Activated CD4-positive, alpha-beta T cell treated with anti-CD3 and anti-CD28 coated beads, Interleukin-2, amount 50 U/mL, for 48 hours (primary cell): Measurements from ENCODE around the gene HHATL.
A peak's percentile ranks its signal among the peaks of the same experiment; 100 is the strongest.

ENCODE experiments used
- DNase-seq, 2 experiments: peaks; one replicate each; pipeline ENCODE4 v3.0.0-alpha.2; 2020

The HHATL gene, protein sequence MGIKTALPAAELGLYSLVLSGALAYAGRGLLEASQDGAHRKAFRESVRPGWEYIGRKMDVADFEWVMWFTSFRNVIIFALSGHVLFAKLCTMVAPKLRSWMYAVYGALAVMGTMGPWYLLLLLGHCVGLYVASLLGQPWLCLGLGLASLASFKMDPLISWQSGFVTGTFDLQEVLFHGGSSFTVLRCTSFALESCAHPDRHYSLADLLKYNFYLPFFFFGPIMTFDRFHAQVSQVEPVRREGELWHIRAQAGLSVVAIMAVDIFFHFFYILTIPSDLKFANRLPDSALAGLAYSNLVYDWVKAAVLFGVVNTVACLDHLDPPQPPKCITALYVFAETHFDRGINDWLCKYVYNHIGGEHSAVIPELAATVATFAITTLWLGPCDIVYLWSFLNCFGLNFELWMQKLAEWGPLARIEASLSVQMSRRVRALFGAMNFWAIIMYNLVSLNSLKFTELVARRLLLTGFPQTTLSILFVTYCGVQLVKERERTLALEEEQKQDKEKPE

GRCh38 chr3:42702066-42702951 lies at the start of gene HHATL:
Gene HHATL, minus strand, starts transcription at chr3:42702798. Its CDS starts 1,972 bp downstream, at chr3:42700826.
- DNase-seq = no peak

- DNase-seq = no peak
Measured at GRCh38 chr3:42751609-42752008, 49.0 kb upstream of the HHATL start.

DNA sequence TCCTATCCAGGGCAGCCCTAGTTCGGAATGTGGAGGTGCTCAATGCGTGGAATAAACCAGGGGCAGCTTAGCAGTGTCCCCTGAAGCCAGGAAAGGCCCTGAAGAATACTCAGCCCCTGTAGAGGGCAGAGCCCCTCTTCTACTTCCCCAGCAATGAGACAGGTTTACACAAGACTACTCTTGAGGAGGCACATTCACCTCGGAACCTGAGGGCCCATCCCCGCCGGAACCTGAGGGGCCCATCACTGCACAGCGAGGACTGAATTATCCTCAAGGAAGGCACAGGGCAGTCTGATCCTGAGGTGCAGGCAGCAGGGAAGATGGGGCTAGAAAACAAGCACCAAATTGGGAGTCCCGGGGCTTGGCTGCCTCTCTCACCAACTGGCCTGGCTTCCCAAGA lies 48.2 kb upstream of the HHATL start:
- DNase-seq = no peak

DNA sequence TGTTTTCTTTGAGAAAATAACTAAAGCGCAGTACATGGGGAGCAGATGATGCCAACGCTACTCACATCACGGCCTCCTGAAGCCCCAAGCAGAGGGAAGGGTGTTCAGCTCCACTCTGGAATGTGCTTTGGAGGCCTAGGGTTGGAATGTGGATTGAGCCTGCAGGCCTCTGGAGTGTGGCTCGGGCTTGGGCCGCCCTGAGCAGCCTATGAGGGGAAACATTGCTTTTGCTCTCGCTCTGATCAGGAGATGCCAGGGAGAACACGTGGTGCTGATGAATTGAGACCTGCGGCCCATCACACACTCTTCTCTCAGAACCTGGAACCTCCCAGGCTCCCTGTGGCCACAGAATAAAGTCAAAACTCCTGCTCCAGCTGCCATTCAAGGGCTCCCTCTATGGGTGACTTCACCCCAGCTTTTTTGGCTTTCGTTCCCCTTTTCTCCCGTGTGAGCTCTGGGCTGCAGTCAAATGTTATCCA lies 47.2 kb upstream of the HHATL start:
- DNase-seq = peak; percentile 5 to 10

GRCh38 chr3:42749025-42749752 lies 46.6 kb upstream of the HHATL start:
- no peak for DNase-seq

DNA sequence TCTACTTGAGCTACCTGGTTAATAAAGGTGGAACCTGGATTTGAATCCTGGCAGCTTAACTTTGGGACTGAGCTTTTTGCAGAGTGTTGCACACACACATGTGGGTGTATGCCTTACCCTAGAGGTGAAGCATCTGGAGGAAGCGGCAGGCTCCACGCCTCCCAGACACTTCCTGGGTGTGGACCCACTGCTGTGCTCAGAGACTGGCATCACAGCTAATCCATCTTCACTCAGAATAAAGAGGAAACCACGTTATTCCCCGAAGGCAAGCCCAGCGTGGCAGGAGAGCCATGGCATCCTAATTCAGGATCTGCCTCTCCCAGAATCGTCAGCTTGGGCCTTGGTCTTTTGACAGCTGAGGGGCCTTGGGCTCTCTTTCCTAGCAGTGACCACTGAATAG lies 45.0 kb upstream of the HHATL start:
- DNase-seq = peak; percentile 8 to 29

- no peak for DNase-seq
Measured at GRCh38 chr3:42746455-42747450, 44.2 kb upstream of the HHATL start.

DNA sequence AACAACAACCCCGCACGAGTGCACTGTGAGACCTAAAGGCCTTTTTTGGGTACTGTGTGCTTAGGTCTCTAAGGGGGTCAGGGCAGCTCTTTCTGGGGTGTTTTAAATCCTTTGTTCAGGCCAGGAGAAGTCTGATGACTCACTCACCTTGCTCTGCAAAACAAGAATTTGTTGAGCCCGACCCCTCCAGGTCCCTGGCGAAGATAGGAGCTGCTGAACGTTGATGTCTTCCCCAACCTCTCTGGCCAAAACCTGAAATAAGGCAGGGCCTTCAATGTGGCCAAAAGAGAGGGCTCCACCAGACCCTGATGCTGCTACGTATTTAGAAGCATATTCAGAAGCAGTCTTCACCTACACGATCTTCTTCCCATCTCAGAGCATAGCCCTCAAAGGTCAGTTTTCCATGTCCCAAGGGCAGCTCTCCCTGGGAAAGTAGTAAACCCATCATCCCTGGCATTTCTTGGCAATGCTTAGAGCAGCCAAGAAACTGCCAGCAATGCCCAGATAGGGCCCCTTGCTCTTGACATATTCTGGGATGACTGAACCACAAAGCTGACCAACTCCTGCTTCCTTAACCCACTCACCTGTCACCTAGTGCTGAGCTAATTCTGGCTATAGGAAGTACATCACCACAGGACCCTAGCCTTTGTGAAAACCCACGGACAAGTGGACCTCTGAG lies 43.3 kb upstream of the HHATL start:
- DNase-seq = no peak

GRCh38 chr3:42745291-42745745 lies 42.7 kb upstream of the HHATL start:
- no peak for DNase-seq

GRCh38 chr3:42743204-42743995 lies 40.8 kb upstream of the HHATL start:
- no peak for DNase-seq

DNA sequence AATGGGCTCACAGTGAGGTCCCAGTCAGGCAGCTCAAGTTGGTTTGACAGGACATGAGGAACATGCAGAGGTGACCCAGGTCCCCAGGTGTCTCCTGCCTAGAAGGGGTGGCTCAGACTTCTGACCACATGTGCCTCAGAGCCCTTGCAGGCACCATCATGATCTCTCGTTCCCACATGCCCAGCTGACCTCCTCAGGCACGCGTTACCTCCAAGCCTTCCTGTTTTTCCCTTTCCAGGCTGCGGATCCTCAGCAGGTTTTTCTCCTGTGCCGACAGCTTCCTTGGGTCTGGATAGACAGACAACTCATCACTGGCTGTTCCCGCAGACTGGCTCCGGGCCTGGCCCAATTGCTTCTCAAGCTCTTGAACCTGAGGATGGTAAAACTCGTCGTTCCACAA lies 40.1 kb upstream of the HHATL start:
- no peak for DNase-seq

GRCh38 chr3:42742259-42742658 lies 39.7 kb upstream of the HHATL start:
- no peak for DNase-seq

GRCh38 chr3:42741796-42742195 lies 39.2 kb upstream of the HHATL start:
- DNase-seq = no peak

DNA sequence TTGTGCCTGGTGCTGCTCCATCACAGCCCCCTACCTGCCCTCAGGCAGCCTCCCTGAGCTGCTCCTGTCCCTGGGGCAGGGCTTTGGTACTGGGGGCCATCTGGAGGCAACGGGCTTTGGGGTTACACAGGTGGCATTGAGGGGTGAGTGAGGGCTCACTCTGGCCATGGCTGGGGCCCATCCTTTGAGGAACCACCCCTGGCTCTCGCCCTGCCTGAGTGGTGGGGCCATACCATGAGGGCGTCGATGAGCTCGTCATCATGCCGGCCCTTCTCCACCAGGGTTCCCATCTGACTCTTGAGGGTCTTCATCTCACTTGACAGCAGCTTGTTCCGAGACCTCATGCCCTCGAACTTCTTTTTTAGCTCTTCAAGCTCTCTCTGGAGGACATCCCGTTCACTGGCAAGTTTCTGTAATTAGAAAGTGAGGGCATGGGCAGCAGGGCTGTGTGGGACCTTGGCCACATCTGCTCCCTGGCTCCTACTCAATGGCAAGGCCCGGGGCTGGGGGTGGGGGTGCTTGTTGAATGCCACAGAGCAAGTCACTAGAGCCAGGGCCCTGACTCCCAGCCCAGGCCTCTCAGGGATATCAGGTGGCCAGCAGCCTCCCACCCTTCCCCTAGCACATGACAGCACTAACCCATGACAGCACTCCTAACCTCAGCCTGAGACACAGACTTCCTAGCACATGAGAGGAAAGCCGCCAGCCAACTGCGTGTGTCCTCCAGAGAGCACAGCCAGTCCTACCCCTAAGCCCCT lies 37.0 kb upstream of the HHATL start:
- DNase-seq = no peak

GRCh38 chr3:42736531-42736930 lies 33.9 kb upstream of the HHATL start:
- no peak for DNase-seq

DNA sequence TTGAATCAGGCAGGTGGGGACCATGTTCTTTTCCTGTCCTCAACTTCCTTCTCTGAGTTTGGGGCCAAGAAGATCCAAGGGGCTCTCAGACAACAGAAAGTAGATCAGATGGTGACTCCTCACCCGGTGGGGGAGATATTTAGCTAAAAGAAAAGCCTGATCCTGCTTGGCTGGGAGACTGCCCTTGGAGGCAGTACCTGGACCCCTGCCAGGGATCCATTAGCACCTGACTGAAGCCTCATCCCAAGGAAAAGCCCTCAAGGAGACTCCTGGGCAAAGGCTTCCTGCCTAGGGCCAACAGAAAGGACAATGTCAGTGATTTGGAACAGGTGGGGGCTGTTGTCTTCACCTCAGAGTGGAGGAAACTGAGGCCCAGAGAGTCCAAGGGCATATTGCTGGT lies 33.5 kb upstream of the HHATL start:
- DNase-seq = no peak

GRCh38 chr3:42735615-42736014 lies 33.0 kb upstream of the HHATL start:
- DNase-seq = no peak

DNA sequence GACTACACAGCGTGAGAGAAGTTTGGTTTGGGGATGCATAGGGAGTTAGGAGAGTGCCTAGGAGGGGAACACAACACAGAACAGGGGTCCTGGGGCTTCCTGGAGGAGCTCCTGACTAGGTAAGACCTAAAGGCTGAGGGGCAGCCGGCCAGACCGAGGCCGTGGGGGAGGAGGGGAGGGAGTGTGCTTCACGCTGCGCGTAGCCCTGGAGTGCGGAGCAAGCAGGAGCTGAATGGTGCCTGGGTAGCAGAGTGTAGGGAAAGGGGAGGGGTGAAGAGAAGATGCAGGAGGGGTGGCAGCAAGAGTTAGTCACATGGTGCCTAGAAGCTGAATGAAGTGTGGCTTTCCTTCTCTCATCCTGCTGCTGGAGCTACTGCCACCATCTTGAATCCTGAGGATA lies 32.4 kb upstream of the HHATL start:
- DNase-seq = no peak

DNA sequence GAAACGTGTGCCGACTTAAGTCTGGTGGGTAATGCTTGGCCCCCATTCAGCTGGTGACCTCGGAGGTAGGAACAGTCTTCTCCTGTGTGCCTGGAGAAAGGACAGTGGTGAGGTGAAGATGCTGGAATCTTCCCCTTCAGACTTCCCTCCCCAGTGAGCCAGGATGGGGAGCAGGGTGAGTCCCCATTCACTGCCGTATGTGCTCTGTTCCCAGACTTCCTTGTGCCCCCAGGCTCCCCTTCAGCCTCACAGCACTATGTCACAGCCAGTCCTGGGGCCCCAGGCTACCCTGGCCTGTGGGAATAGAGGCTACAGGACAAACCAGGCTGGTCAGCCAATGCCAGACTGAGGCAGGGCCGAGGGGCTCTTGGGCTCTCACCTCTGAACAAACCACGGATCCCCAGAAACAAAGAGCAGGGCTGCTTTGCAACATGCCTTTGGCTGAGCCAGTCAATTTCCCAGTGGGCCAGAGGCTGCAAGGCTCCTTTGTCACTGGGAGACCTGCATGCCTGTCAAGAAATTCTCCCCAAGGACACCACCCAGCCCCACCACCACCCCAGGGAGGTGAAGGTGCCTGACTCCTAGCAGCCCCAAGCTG lies 31.8 kb upstream of the HHATL start:
- DNase-seq = no peak
